ENCODE results near the gene ELF3. TPM values are rescaled to one million over a fixed set of nuclear protein-coding genes. Genes with fewer than 3 reads are reported as not detected.
A peak's percentile ranks its signal among the peaks of the same experiment; 100 is the strongest.
"Not testable (repeated sequence)": the region's sequence is repeated elsewhere in the genome, so short reads cannot be mapped to it uniquely, and the experiment has no call there.

The ELF3 gene
- total RNA-seq, result under 1 TPM; 0.37 to 0.48 TPM
- long read RNA-seq, donor 1, result 0 reads
- long read RNA-seq, donor 2, result 0 reads

- intact Hi-C loops (cut with DNase I), result loop anchor here in 1 of 2 donors (5.0 kb wide), 1 partner anchor 107 kb away; no protein-coding TSS in a partner anchor
- DNase-seq (ENCODE audit: low spot score), result no peak
Measured at GRCh38 chr1:202010180-202011015, at the start of gene ELF3. Gene ELF3, plus strand, starts transcription at chr1:202010587. Its CDS starts 550 bp downstream, at chr1:202011137.

GRCh38 chr1:201962382-201962781, 48.0 kb upstream of the ELF3 start:
- DNase-seq (ENCODE audit: low spot score); intact Hi-C loops (cut with DNase I): not testable (repeated sequence)

- intact Hi-C loops (cut with DNase I), result no loop called here
- no peak for DNase-seq (ENCODE audit: low spot score)
Measured at GRCh38 chr1:201964261-201964660, 46.1 kb upstream of the ELF3 start.

GRCh38 chr1:201966171-201966570, 44.2 kb upstream of the ELF3 start:
- intact Hi-C loops (cut with DNase I), result no loop called here
- DNase-seq (ENCODE audit: low spot score), result no peak

GRCh38 chr1:201968202-201968925, 42.0 kb upstream of the ELF3 start:
- intact Hi-C loops (cut with DNase I), result no loop called here
- DNase-seq (ENCODE audit: low spot score), result no peak

GRCh38 chr1:201970334-201971159, 39.8 kb upstream of the ELF3 start:
- intact Hi-C loops (cut with DNase I), result loop anchor here in 1 of 2 donors (5.0 kb wide), 2 partner anchors 78 to 93 kb away; no protein-coding TSS in a partner anchor
- no peak for DNase-seq (ENCODE audit: low spot score)

GRCh38 chr1:201982082-201982622, 28.2 kb upstream of the ELF3 start:
- intact Hi-C loops (cut with DNase I), result no loop called here

GRCh38 chr1:201982623-201983379, 27.6 kb upstream of the ELF3 start, which contains the start of gene RNPEP:
Gene RNPEP, plus strand, starts transcription at chr1:201982648. Its CDS starts 19 bp downstream, at chr1:201982667.
- intact Hi-C loops (cut with DNase I), result no loop called here
- peak; percentile 94 for DNase-seq (ENCODE audit: low spot score)

More at GRCh38 chr1:201982082-201982622, 28.2 kb upstream of the ELF3 start:
- peak; percentile 92 for DNase-seq (ENCODE audit: low spot score)

- DNase-seq (ENCODE audit: low spot score), result no peak
- intact Hi-C loops (cut with DNase I), result no loop called here
Measured at GRCh38 chr1:201983380-201983805, 27.0 kb upstream of the ELF3 start.

GRCh38 chr1:201984446-201984845, 25.9 kb upstream of the ELF3 start:
- intact Hi-C loops (cut with DNase I), result no loop called here
- no peak for DNase-seq (ENCODE audit: low spot score)

- DNase-seq (ENCODE audit: low spot score), result no peak
- intact Hi-C loops (cut with DNase I), result no loop called here
Measured at GRCh38 chr1:201985355-201985754, 25.0 kb upstream of the ELF3 start.

- DNase-seq (ENCODE audit: low spot score), result no peak
- intact Hi-C loops (cut with DNase I), result no loop called here
Measured at GRCh38 chr1:201988601-201989000, 21.8 kb upstream of the ELF3 start.

GRCh38 chr1:201989354-201990128, 20.8 kb upstream of the ELF3 start:
- intact Hi-C loops (cut with DNase I), result no loop called here
- no peak for DNase-seq (ENCODE audit: low spot score)

GRCh38 chr1:201990427-201990826, 20.0 kb upstream of the ELF3 start:
- intact Hi-C loops (cut with DNase I), result no loop called here
- no peak for DNase-seq (ENCODE audit: low spot score)

- no peak for DNase-seq (ENCODE audit: low spot score)
- intact Hi-C loops (cut with DNase I), result no loop called here
Measured at GRCh38 chr1:201999625-202000238, 10.7 kb upstream of the ELF3 start.

- DNase-seq (ENCODE audit: low spot score), result no peak
- intact Hi-C loops (cut with DNase I), result no loop called here
Measured at GRCh38 chr1:202002507-202002906, 7.9 kb upstream of the ELF3 start.

GRCh38 chr1:202004711-202005110, 5.7 kb upstream of the ELF3 start:
- no peak for DNase-seq (ENCODE audit: low spot score)
- intact Hi-C loops (cut with DNase I), result loop anchor here in 1 of 2 donors (5.0 kb wide), 1 partner anchor 123 kb away; no protein-coding TSS in a partner anchor
